Measurements from ENCODE around the gene LRCH3. TPM values are rescaled to one million over a fixed set of nuclear protein-coding genes. Genes with fewer than 3 reads are reported as not detected.

Gene LRCH3
- polyA plus RNA-seq, 1 experiment = 113 TPM

DNA sequence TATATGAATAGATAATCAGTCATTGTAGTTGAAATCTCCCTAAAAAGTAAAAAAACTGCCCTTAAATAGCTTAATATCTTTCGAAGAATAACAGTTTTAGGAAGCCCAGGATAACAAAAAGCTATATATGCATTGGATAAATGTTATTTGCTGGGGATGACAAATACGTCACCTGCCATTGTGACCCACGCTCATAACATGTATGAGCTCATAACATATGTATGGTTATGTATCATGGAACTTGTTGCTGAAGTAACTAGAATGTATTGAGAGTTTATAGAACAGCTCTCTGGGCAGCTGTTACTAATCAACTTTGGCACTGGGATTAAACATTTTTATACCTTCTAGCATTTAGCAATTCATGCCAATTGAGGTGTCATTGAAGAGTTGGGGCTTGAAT is 1.7 kb upstream of the LRCH3 start:
- POLR2A ChIA-PET = no interaction called here

DNA sequence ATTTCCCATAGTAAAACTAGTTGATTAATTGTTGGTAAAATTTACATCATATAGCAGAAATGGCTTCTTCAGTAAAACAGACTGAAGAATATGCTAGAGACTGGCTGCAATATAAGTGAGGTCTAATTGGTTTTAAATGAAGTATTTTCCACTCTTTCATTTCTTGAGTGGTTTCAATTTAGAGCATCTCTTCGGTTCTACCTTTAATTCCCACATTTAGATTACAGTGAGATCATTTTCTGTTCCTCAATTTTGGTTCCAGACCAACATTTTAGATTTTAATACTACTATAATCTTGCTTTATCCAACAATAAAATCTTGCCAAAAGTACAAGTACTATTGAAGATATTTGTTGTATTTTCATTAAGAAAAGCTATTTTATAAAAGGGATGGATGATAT is 1.0 kb upstream of the LRCH3 start:
- CTCF ChIA-PET = interaction anchor here (1.2 kb wide), 1 partner anchor 41 kb away, joined by 3 read pairs; no protein-coding TSS in a partner anchor
- H3K27ac ChIP-seq (ENCODE audit: low read depth, low read length) = no peak overlapping the region
- POLR2A ChIA-PET = interaction anchor here (0.7 to 2.2 kb wide), 2 partner anchors 19 to 50 kb away, joined by 4 to 9 read pairs; no protein-coding TSS in a partner anchor
- no peaks in the 10 kb centered on the region for H3K27me3 ChIP-seq (ENCODE audit: control insufficient read depth, insufficient read depth, low read length)
- TF ChIP-seq, protein P1, sequence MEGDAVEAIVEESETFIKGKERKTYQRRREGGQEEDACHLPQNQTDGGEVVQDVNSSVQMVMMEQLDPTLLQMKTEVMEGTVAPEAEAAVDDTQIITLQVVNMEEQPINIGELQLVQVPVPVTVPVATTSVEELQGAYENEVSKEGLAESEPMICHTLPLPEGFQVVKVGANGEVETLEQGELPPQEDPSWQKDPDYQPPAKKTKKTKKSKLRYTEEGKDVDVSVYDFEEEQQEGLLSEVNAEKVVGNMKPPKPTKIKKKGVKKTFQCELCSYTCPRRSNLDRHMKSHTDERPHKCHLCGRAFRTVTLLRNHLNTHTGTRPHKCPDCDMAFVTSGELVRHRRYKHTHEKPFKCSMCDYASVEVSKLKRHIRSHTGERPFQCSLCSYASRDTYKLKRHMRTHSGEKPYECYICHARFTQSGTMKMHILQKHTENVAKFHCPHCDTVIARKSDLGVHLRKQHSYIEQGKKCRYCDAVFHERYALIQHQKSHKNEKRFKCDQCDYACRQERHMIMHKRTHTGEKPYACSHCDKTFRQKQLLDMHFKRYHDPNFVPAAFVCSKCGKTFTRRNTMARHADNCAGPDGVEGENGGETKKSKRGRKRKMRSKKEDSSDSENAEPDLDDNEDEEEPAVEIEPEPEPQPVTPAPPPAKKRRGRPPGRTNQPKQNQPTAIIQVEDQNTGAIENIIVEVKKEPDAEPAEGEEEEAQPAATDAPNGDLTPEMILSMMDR (IDR thresholded peaks at IDR 0.05; ENCODE audit: low read depth, low read length) = no peak
- H3K4me3 ChIP-seq (ENCODE audit: low read depth, low read length) = no peak overlapping the region
- no peaks in the 10 kb centered on the region; the same call in 1 of the 2 replicates for H3K9me3 ChIP-seq (ENCODE audit: control insufficient read depth, insufficient read depth, low read length)
- DNase-seq (ENCODE audit: low read depth, low spot score) = no peak

More for the DNA sequence above, 1.7 kb upstream of the LRCH3 start:
- no peak overlapping the region for H3K4me3 ChIP-seq (ENCODE audit: low read depth, low read length)
- no peaks in the 10 kb centered on the region; the same call in 1 of the 2 replicates for H3K9me3 ChIP-seq (ENCODE audit: control insufficient read depth, insufficient read depth, low read length)
- TF ChIP-seq, protein P1 (IDR thresholded peaks at IDR 0.05; ENCODE audit: low read depth, low read length) = no peak
- CTCF ChIA-PET = interaction anchor here (1.2 kb wide), 1 partner anchor 40 kb away, joined by 3 read pairs; no protein-coding TSS in a partner anchor
- no peaks in the 10 kb centered on the region for H3K27me3 ChIP-seq (ENCODE audit: control insufficient read depth, insufficient read depth, low read length)
- H3K27ac ChIP-seq (ENCODE audit: low read depth, low read length) = no peak overlapping the region
- no peak for DNase-seq (ENCODE audit: low read depth, low spot score)

DNA sequence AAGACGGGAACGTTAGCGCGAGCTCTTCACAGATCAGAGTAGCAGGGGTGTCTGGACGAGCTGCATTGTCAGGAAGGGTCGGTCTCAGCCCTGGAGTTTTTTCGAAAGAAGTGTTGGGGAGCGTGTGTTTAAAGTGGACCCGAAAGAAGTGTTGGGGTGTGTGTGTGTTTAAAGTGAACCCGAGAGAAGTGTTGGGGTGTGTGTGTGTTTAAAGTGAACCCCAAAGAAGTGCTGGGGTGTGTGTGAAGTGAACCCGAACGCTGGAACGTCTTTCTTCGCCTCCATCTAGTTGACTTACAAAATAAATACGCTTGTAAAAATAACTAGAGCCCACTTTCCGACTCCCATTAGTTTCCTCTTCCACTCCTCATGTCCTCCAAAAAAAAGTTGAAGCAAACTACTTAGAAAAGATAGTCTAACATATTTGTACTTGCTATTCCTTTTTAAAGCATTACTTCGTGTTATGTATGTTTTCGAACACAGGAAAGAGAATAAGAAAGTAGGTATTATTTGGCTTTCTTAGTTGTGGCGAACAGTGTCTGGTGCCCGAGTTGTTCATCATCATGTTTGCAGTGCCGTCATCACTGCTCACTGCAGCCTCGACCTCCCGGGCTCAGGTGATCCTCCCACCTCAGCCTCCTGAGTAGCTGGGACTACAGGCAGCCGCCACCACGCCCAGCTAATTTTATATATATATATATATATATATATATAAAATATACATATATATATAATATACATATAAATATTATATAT is 1.0 kb downstream of the LRCH3 start:
- POLR2A ChIA-PET = interaction anchor here (1.0 to 2.2 kb wide), 2 partner anchors 17 to 63 kb away, joined by 3 to 9 read pairs; no protein-coding TSS in a partner anchor
- H3K4me3 ChIP-seq (ENCODE audit: low read depth, low read length) = peak overlapping the region; percentile 89
- no peak for DNase-seq (ENCODE audit: low read depth, low spot score)
- H3K27ac ChIP-seq (ENCODE audit: low read depth, low read length) = peak overlapping the region; percentile 97
- CTCF ChIA-PET = interaction anchor here (1.1 kb wide), 1 partner anchor 11 kb away, joined by 3 read pairs; no protein-coding TSS in a partner anchor
- no peaks in the 10 kb centered on the region; the same call in 1 of the 2 replicates for H3K9me3 ChIP-seq (ENCODE audit: control insufficient read depth, insufficient read depth, low read length)
- TF ChIP-seq, protein P1 (IDR thresholded peaks at IDR 0.05; ENCODE audit: low read depth, low read length) = no peak
- H3K27me3 ChIP-seq (ENCODE audit: control insufficient read depth, insufficient read depth, low read length) = no peaks in the 10 kb centered on the region

DNA sequence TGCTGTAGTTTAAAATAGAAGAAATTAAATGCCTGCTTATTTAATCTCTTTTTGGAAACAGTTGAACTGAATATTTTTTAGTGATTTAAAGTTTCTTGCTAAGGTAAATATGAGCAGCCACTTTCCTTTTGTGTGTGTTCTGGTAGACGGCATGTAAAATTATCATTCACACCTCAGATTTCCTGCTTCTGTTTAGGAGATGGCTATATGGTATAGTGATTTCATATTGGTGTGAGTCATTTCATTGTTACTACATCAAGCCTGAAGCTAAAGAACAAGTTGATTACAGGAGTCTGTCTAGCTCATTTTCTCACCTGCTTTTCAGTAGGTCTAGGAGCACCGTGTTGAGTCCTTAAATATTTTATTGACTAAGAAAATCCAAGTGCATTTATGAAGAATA is 2.2 kb downstream of the LRCH3 start:
- no peak overlapping the region for H3K27ac ChIP-seq (ENCODE audit: low read depth, low read length)
- peak overlapping the region; percentile 14 for H3K4me3 ChIP-seq (ENCODE audit: low read depth, low read length)
- H3K27me3 ChIP-seq (ENCODE audit: control insufficient read depth, insufficient read depth, low read length) = no peaks in the 10 kb centered on the region
- ChIA-PET CTCF (interaction anchor here (1.1 kb wide), 1 partner anchor 9 kb away, joined by 3 read pairs; no protein-coding TSS in a partner anchor), POLR2A (no interaction called here)
- DNase-seq (ENCODE audit: low read depth, low spot score) = no peak
- TF ChIP-seq, protein P1 (IDR thresholded peaks at IDR 0.05; ENCODE audit: low read depth, low read length) = no peak
- no peaks in the 10 kb centered on the region; the same call in 1 of the 2 replicates for H3K9me3 ChIP-seq (ENCODE audit: control insufficient read depth, insufficient read depth, low read length)

DNA sequence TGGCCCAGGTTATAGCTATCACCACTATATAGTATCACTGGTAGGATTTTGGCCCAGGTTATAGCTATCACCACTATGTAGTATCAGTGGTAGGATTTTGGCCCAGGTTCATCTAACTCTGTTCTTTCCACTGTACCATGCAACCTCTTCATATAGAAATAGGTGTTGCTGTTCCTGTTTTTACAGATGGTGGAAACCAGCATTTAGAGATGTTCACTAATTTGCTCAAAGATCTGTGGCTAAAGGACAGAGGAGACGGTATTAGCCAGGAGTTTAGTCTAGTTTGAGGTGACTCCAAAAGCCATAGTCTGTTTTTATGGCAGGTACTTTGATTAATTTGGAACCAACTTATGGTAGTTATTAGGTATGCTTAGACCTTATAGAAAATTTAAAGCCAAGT is 3.1 kb downstream of the LRCH3 start:
- TF ChIP-seq, protein P1 (IDR thresholded peaks at IDR 0.05; ENCODE audit: low read depth, low read length) = no peak
- no peak overlapping the region for H3K4me3 ChIP-seq (ENCODE audit: low read depth, low read length)
- DNase-seq (ENCODE audit: low read depth, low spot score) = no peak
- no peak overlapping the region for H3K27ac ChIP-seq (ENCODE audit: low read depth, low read length)
- POLR2A ChIA-PET = no interaction called here
- CTCF ChIA-PET = no interaction called here
- no peaks in the 10 kb centered on the region; the same call in 1 of the 2 replicates for H3K9me3 ChIP-seq (ENCODE audit: control insufficient read depth, insufficient read depth, low read length)
- no peaks in the 10 kb centered on the region for H3K27me3 ChIP-seq (ENCODE audit: control insufficient read depth, insufficient read depth, low read length)
